ENCODE measurements around the gene EPG5.

EPG5 gene

GRCh38 chr18:45876161-45876560 is 91.0 kb downstream of the EPG5 start:
- 96% methylated on average over 3 of the region's 3 CpGs for WGBS (ENCODE audit: insufficient coverage)

GRCh38 chr18:45874491-45875184 is 92.5 kb downstream of the EPG5 start:
- Histone ChIP-seq H3K4me3 (ENCODE audit: control insufficient read depth in 1 of 7, extremely low read depth in 1 of 7, insufficient read depth in 4 of 7, low read depth in 2 of 7, low read length in 6 of 7) (no peak overlapping the region), H3K9me3 (ENCODE audit: control extremely low read depth in 1 of 5, control insufficient read depth in 4 of 5, insufficient read depth in 2 of 5, low read depth in 1 of 5, low read length in 4 of 5) (peaks cover 1 to 13% (median 7%) of the 10 kb centered on the region in 5 experiments), H3K27ac (ENCODE audit: insufficient read depth in 1 of 2, low read depth in 1 of 2, low read length in 2 of 2, poor library complexity in 1 of 2, severe bottlenecking in 2 of 2) (no peak overlapping the region), H3K27me3 (replicated peaks in 2 of 5; ENCODE audit: control insufficient read depth in 4 of 5, insufficient read depth in 5 of 5, low read length in 4 of 5) (no peaks in the 10 kb centered on the region), H3K36me3 (ENCODE audit: control insufficient read depth in 4 of 4, insufficient read depth in 4 of 4, low read length in 3 of 4) (peaks cover 32 to 79% (median 54%) of the 10 kb centered on the region in 4 experiments), H3K4me1 (ENCODE audit: control extremely low read depth in 1 of 4, control insufficient read depth in 4 of 4, insufficient read depth in 4 of 4, low read length in 3 of 4) (no peaks in the 10 kb centered on the region)
- ChIA-PET CTCF (interaction anchor here (1.7 to 12.8 kb wide), 2 partner anchors 183 to 211 kb away, joined by 4 to 176 read pairs; no protein-coding TSS in a partner anchor), POLR2A (no interaction called here)
- DNase-seq: peak in 1 of 3 donors; percentile 10
- WGBS (ENCODE audit: insufficient coverage): 91% methylated on average over 5 of the region's 5 CpGs

More at GRCh38 chr18:45876161-45876560, 91.0 kb downstream of the EPG5 start:
- H3K4me1 ChIP-seq (ENCODE audit: control extremely low read depth in 1 of 4, control insufficient read depth in 4 of 4, insufficient read depth in 4 of 4, low read length in 3 of 4): peaks cover 0 to 3% (median 0%) of the 10 kb centered on the region in 4 experiments
- POLR2A ChIA-PET: interaction anchor here (0.9 kb wide), 1 partner anchor 20 kb away, joined by 5 read pairs; no protein-coding TSS in a partner anchor
- H3K27ac ChIP-seq (ENCODE audit: insufficient read depth in 1 of 2, low read depth in 1 of 2, low read length in 2 of 2, poor library complexity in 1 of 2, severe bottlenecking in 2 of 2): no peak overlapping the region
- peaks cover 1 to 13% (median 7%) of the 10 kb centered on the region in 5 experiments for H3K9me3 ChIP-seq (ENCODE audit: control extremely low read depth in 1 of 5, control insufficient read depth in 4 of 5, insufficient read depth in 2 of 5, low read depth in 1 of 5, low read length in 4 of 5)
- DNase-seq: no peak
- H3K36me3 ChIP-seq (ENCODE audit: control insufficient read depth in 4 of 4, insufficient read depth in 4 of 4, low read length in 3 of 4): peaks cover 31 to 70% (median 53%) of the 10 kb centered on the region in 4 experiments
- no peaks in the 10 kb centered on the region for H3K27me3 ChIP-seq (replicated peaks in 2 of 5; ENCODE audit: control insufficient read depth in 4 of 5, insufficient read depth in 5 of 5, low read length in 4 of 5)
- H3K4me3 ChIP-seq (ENCODE audit: control insufficient read depth in 1 of 7, extremely low read depth in 1 of 7, insufficient read depth in 4 of 7, low read depth in 2 of 7, low read length in 6 of 7): no peak overlapping the region
- CTCF ChIA-PET: interaction anchor here (0.8 to 12.8 kb wide), 5 partner anchors 23 to 213 kb away, joined by 3 to 176 read pairs (median 5); no protein-coding TSS in a partner anchor

- H3K9me3 ChIP-seq (ENCODE audit: control extremely low read depth in 1 of 5, control insufficient read depth in 4 of 5, insufficient read depth in 2 of 5, low read depth in 1 of 5, low read length in 4 of 5): peaks cover 1 to 13% (median 7%) of the 10 kb centered on the region in 5 experiments
- H3K4me3 ChIP-seq (ENCODE audit: control insufficient read depth in 1 of 7, extremely low read depth in 1 of 7, insufficient read depth in 4 of 7, low read depth in 2 of 7, low read length in 6 of 7): no peak overlapping the region
- H3K27ac ChIP-seq (ENCODE audit: insufficient read depth in 1 of 2, low read depth in 1 of 2, low read length in 2 of 2, poor library complexity in 1 of 2, severe bottlenecking in 2 of 2): no peak overlapping the region
- no peaks in the 10 kb centered on the region for H3K4me1 ChIP-seq (ENCODE audit: control extremely low read depth in 1 of 4, control insufficient read depth in 4 of 4, insufficient read depth in 4 of 4, low read length in 3 of 4)
- ChIA-PET CTCF (no interaction called here), POLR2A (no interaction called here)
- no peak for DNase-seq
- WGBS (ENCODE audit: insufficient coverage): 88% methylated on average over 1 of the region's 5 CpGs
- H3K27me3 ChIP-seq (replicated peaks in 2 of 5; ENCODE audit: control insufficient read depth in 4 of 5, insufficient read depth in 5 of 5, low read length in 4 of 5): no peaks in the 10 kb centered on the region
- H3K36me3 ChIP-seq (ENCODE audit: control insufficient read depth in 4 of 4, insufficient read depth in 4 of 4, low read length in 3 of 4): peaks cover 40 to 80% (median 54%) of the 10 kb centered on the region in 4 experiments
These were observed 95.6 kb downstream of the EPG5 start for GRCh38 chr18:45871431-45872084.

GRCh38 chr18:45870419-45870818 is 96.7 kb downstream of the EPG5 start:
- Histone ChIP-seq H3K9me3 (ENCODE audit: control extremely low read depth in 1 of 5, control insufficient read depth in 4 of 5, insufficient read depth in 2 of 5, low read depth in 1 of 5, low read length in 4 of 5) (peaks cover 0 to 7% (median 4%) of the 10 kb centered on the region in 5 experiments), H3K4me1 (ENCODE audit: control extremely low read depth in 1 of 4, control insufficient read depth in 4 of 4, insufficient read depth in 4 of 4, low read length in 3 of 4) (no peaks in the 10 kb centered on the region), H3K36me3 (ENCODE audit: control insufficient read depth in 4 of 4, insufficient read depth in 4 of 4, low read length in 3 of 4) (peaks cover 40 to 78% (median 53%) of the 10 kb centered on the region in 4 experiments), H3K27ac (ENCODE audit: insufficient read depth in 1 of 2, low read depth in 1 of 2, low read length in 2 of 2, poor library complexity in 1 of 2, severe bottlenecking in 2 of 2) (no peak overlapping the region), H3K4me3 (ENCODE audit: control insufficient read depth in 1 of 7, extremely low read depth in 1 of 7, insufficient read depth in 4 of 7, low read depth in 2 of 7, low read length in 6 of 7) (no peak overlapping the region), H3K27me3 (replicated peaks in 2 of 5; ENCODE audit: control insufficient read depth in 4 of 5, insufficient read depth in 5 of 5, low read length in 4 of 5) (no peaks in the 10 kb centered on the region)
- POLR2A ChIA-PET: no interaction called here
- 93% methylated on average over 5 of the region's 7 CpGs for WGBS (ENCODE audit: insufficient coverage)
- no peak for DNase-seq
- CTCF ChIA-PET: interaction anchor here (2.0 kb wide), 1 partner anchor 9 kb away, joined by 14 read pairs; no protein-coding TSS in a partner anchor

- POLR2A ChIA-PET: no interaction called here
- CTCF ChIA-PET: interaction anchor here (1.0 to 1.3 kb wide), 2 partner anchors 144 to 173 kb away, joined by 3 read pairs; no protein-coding TSS in a partner anchor
- H3K36me3 ChIP-seq (ENCODE audit: control insufficient read depth in 4 of 4, insufficient read depth in 4 of 4, low read length in 3 of 4): peaks cover 37 to 82% (median 57%) of the 10 kb centered on the region in 4 experiments
These were observed 101.7 kb downstream of the EPG5 start for GRCh38 chr18:45865466-45865865.

GRCh38 chr18:45864081-45864480 is 103.0 kb downstream of the EPG5 start:
- H3K4me3 ChIP-seq (ENCODE audit: control insufficient read depth in 1 of 7, extremely low read depth in 1 of 7, insufficient read depth in 4 of 7, low read depth in 2 of 7, low read length in 6 of 7): no peak overlapping the region
- no peaks in the 10 kb centered on the region for H3K27me3 ChIP-seq (replicated peaks in 2 of 5; ENCODE audit: control insufficient read depth in 4 of 5, insufficient read depth in 5 of 5, low read length in 4 of 5)
- peaks cover 0 to 4% (median 0%) of the 10 kb centered on the region in 5 experiments for H3K9me3 ChIP-seq (ENCODE audit: control extremely low read depth in 1 of 5, control insufficient read depth in 4 of 5, insufficient read depth in 2 of 5, low read depth in 1 of 5, low read length in 4 of 5)
- CTCF ChIA-PET: interaction anchor here (1.3 kb wide), 1 partner anchor 171 kb away, joined by 3 read pairs; no protein-coding TSS in a partner anchor
- peaks cover 34 to 83% (median 58%) of the 10 kb centered on the region in 4 experiments for H3K36me3 ChIP-seq (ENCODE audit: control insufficient read depth in 4 of 4, insufficient read depth in 4 of 4, low read length in 3 of 4)
- 68% methylated on average over 3 of the region's 5 CpGs for WGBS (ENCODE audit: insufficient coverage)
- H3K4me1 ChIP-seq (ENCODE audit: control extremely low read depth in 1 of 4, control insufficient read depth in 4 of 4, insufficient read depth in 4 of 4, low read length in 3 of 4): no peaks in the 10 kb centered on the region
- H3K27ac ChIP-seq (ENCODE audit: insufficient read depth in 1 of 2, low read depth in 1 of 2, low read length in 2 of 2, poor library complexity in 1 of 2, severe bottlenecking in 2 of 2): no peak overlapping the region
- DNase-seq: no peak
- POLR2A ChIA-PET: no interaction called here

More at GRCh38 chr18:45865466-45865865, 101.7 kb downstream of the EPG5 start:
- no peaks in the 10 kb centered on the region for H3K4me1 ChIP-seq (ENCODE audit: control extremely low read depth in 1 of 4, control insufficient read depth in 4 of 4, insufficient read depth in 4 of 4, low read length in 3 of 4)
- no peaks in the 10 kb centered on the region for H3K27me3 ChIP-seq (replicated peaks in 2 of 5; ENCODE audit: control insufficient read depth in 4 of 5, insufficient read depth in 5 of 5, low read length in 4 of 5)
- 98% methylated on average over 5 of the region's 5 CpGs for WGBS (ENCODE audit: insufficient coverage)
- H3K9me3 ChIP-seq (ENCODE audit: control extremely low read depth in 1 of 5, control insufficient read depth in 4 of 5, insufficient read depth in 2 of 5, low read depth in 1 of 5, low read length in 4 of 5): peaks cover 0 to 4% (median 0%) of the 10 kb centered on the region in 5 experiments
- no peak overlapping the region for H3K4me3 ChIP-seq (ENCODE audit: control insufficient read depth in 1 of 7, extremely low read depth in 1 of 7, insufficient read depth in 4 of 7, low read depth in 2 of 7, low read length in 6 of 7)
- no peak for DNase-seq
- no peak overlapping the region for H3K27ac ChIP-seq (ENCODE audit: insufficient read depth in 1 of 2, low read depth in 1 of 2, low read length in 2 of 2, poor library complexity in 1 of 2, severe bottlenecking in 2 of 2)
